IMR-90 (cell line): ENCODE measurements around the gene STXBP4.

ENCODE experiments used
- SMC3 ChIP-seq: fragments of 150-350 bp; IDR thresholded peaks from 2 replicates; pipeline ENCODE4 v1.6.1; 2016; ENCODE audit warnings: low read depth, mild to moderate bottlenecking, antibody characterized with exemption, low read length, moderate library complexity
- TF ChIP-seq, protein P1 (sequence below): conservative IDR thresholded peaks from 2 replicates; pipeline ENCODE4 v1.5.1; 2012; ENCODE audit warnings: mild to moderate bottlenecking, low read depth, low read length, improper control_type of control experiment

DNA sequence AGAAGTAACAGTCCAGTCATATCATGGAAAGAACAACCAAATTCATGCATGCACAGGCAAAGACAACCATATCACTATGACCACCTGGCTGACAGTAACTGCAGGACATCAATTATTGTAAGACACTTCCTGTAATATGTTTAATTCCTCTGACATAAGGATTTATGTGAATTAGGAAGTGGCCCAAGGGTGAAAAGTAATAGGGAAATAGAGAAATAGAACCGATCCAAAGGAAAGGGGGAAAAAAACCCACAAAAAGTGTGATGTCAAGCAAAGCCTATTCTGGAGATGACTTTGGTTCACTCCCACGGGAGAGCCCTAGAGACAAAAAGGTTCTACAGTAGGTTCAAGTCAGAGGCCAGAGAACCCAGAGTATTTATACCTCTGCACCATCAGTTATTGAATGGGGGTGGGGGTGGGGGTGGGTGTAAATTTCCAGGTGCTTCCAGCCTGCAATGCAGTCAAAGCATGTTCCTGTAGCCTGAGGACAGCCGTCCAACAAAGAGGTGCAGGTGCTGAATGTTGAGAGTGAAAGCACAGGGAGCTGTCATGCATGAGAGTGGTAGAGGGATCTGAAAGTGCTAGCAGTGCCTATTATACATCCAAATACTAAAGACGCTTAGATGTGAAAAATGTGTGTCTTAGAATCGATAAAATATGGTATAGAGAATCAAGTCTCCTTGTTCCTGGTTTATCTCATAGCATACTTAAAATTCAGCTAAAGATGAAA, 200.6 kb downstream of the STXBP4 start:
- TF ChIP-seq, protein P1, sequence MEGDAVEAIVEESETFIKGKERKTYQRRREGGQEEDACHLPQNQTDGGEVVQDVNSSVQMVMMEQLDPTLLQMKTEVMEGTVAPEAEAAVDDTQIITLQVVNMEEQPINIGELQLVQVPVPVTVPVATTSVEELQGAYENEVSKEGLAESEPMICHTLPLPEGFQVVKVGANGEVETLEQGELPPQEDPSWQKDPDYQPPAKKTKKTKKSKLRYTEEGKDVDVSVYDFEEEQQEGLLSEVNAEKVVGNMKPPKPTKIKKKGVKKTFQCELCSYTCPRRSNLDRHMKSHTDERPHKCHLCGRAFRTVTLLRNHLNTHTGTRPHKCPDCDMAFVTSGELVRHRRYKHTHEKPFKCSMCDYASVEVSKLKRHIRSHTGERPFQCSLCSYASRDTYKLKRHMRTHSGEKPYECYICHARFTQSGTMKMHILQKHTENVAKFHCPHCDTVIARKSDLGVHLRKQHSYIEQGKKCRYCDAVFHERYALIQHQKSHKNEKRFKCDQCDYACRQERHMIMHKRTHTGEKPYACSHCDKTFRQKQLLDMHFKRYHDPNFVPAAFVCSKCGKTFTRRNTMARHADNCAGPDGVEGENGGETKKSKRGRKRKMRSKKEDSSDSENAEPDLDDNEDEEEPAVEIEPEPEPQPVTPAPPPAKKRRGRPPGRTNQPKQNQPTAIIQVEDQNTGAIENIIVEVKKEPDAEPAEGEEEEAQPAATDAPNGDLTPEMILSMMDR: no peak
- TF ChIP-seq SMC3: no peak
